Peyer's patch (tissue), 4 donors: Measurements from ENCODE around the gene INTS6L.

Experiments
- POLR2A ChIP-seq, 2 donors: fragments of 450-650 bp; IDR thresholded peaks; one replicate each; pipeline ENCODE4 v1.5.1; 2017; ENCODE audit warnings: antibody characterized with exemption in 2 of 2, mild to moderate bottlenecking in 2 of 2, moderate library complexity in 2 of 2
- TF ChIP-seq, protein P1 (sequence below), 6 experiments: fragments of 450-650 bp in 4 of 6; fragments of 200-600 bp in 2 of 6; sonication (generic) in 1 of 6; IDR thresholded peaks; one replicate each; pipeline ENCODE4 v1.5.1; 2017 to 2019; ENCODE audit warnings: antibody characterized with exemption in 6 of 6, mild to moderate bottlenecking in 3 of 6, moderate library complexity in 1 of 6

DNA sequence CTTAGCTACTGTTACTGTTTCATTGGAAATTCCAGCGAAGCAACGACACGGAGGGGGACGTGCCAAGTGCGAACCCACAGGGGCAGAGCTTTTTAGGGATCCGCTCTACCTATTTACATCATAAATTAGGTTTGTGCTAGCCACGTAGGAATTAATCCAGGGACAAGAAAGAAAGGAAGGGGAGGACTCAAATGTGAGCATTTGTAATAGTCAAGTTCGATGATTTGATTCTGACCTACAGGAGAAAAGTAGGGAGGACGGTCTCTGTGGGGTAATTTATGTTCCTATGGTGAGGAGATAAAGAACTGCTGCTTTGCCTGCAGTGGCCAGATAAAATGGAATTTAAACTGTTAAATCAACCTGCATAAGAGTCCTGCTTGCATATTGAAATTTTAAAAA lies 1.7 kb downstream of the INTS6L start:
- TF ChIP-seq, protein P1, sequence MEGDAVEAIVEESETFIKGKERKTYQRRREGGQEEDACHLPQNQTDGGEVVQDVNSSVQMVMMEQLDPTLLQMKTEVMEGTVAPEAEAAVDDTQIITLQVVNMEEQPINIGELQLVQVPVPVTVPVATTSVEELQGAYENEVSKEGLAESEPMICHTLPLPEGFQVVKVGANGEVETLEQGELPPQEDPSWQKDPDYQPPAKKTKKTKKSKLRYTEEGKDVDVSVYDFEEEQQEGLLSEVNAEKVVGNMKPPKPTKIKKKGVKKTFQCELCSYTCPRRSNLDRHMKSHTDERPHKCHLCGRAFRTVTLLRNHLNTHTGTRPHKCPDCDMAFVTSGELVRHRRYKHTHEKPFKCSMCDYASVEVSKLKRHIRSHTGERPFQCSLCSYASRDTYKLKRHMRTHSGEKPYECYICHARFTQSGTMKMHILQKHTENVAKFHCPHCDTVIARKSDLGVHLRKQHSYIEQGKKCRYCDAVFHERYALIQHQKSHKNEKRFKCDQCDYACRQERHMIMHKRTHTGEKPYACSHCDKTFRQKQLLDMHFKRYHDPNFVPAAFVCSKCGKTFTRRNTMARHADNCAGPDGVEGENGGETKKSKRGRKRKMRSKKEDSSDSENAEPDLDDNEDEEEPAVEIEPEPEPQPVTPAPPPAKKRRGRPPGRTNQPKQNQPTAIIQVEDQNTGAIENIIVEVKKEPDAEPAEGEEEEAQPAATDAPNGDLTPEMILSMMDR (IDR thresholded peaks at IDR 0.05): no peak
- TF ChIP-seq POLR2A (IDR thresholded peaks at IDR 0.05): no peak
